ENCODE data around the gene ENDOV.

DNA sequence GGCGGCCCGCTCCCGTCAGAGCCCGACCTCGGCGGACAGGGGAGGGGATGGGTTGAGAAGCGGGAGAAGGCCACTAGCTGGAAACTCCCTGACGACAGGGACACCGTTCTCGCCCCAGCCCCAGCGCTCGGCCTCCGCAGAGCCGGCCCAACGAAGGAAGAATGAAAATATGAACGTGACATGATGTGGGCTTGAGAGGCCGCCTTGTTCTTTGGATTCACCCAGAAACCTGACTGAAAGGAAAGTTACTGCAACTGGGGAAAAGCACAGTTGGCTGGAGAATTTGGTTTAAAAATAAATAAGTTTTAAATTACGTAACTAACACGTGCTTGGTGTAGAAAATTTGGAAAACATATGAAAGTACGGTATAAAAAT, 40.4 kb downstream of the ENDOV start:
- TF ChIP-seq RAD21 (IDR thresholded peaks at IDR 0.05; ENCODE audit: low read depth) (no peak), REST (IDR thresholded peaks at IDR 0.05; ENCODE audit: low read depth) (no peak), CEBPB (IDR thresholded peaks at IDR 0.05) (no peak), EP300 (IDR thresholded peaks at IDR 0.05; ENCODE audit: borderline replicate concordance) (no peak), YY1 (IDR thresholded peaks at IDR 0.05; ENCODE audit: low read depth) (no peak)

All from Ishikawa (cell line).